22Rv1 (cell line): ENCODE results near the gene ZC3HAV1L.
"Not testable (repeated sequence)": the region's sequence is repeated elsewhere in the genome, so short reads cannot be mapped to it uniquely, and the experiment has no call there.

Experiments
- ZFX ChIP-seq: fragments of 450-650 bp; IDR thresholded peaks from 2 replicates; pipeline ENCODE4 v1.6.1; 2017; ENCODE audit warnings: antibody characterized with exemption, borderline replicate concordance
- TF ChIP-seq, protein P1 (sequence below): fragments of 450-650 bp; IDR thresholded peaks from 2 replicates; pipeline ENCODE4 v1.5.1; 2017; ENCODE audit warnings: mild to moderate bottlenecking

DNA sequence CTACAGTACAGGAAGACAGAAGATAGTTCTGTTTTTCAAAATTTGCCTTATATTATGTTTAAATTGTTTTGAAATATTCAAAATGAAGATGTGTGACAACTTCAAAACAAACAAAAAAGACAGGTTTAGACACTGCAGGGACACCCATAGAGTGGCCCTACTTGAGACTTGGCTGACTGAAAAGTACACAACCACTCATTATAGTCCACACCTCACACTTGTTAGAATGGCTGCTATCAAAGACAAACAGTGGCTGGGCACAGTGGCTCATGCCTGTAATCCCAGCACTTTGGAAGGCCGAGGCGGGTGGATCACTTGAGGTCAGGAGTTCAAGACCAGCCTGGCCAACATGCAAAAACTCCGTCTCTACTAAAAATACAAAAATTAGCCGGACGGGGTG, 41.9 kb upstream of the ZC3HAV1L start:
- TF ChIP-seq, protein P1, sequence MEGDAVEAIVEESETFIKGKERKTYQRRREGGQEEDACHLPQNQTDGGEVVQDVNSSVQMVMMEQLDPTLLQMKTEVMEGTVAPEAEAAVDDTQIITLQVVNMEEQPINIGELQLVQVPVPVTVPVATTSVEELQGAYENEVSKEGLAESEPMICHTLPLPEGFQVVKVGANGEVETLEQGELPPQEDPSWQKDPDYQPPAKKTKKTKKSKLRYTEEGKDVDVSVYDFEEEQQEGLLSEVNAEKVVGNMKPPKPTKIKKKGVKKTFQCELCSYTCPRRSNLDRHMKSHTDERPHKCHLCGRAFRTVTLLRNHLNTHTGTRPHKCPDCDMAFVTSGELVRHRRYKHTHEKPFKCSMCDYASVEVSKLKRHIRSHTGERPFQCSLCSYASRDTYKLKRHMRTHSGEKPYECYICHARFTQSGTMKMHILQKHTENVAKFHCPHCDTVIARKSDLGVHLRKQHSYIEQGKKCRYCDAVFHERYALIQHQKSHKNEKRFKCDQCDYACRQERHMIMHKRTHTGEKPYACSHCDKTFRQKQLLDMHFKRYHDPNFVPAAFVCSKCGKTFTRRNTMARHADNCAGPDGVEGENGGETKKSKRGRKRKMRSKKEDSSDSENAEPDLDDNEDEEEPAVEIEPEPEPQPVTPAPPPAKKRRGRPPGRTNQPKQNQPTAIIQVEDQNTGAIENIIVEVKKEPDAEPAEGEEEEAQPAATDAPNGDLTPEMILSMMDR: not testable (repeated sequence)
- TF ChIP-seq ZFX: not testable (repeated sequence)
